Fibroblast of mammary gland (primary cell): ENCODE measurements around the gene FOXP4.

Source experiments
- DNase-seq: peaks from one replicate; pipeline ENCODE4 v3.0.0-alpha.2; 2010; ENCODE audit warnings: low read depth
- H3K4me3 ChIP-seq: 2 replicates; pipeline ENCODE4 v1.5.1; 2011; ENCODE audit warnings: low read depth, mild to moderate bottlenecking, low read length, moderate library complexity; ENCODE audit not compliant: control insufficient read depth
- CTCF ChIP-seq: conservative IDR thresholded peaks from 2 replicates; pipeline ENCODE4 v1.5.1; 2011; ENCODE audit warnings: low read depth, low read length, inconsistent platforms; ENCODE audit not compliant: control insufficient read depth, insufficient read depth

The FOXP4 gene

GRCh38 chr6:41630069-41630468 is 83.9 kb downstream of the FOXP4 start:
- TF ChIP-seq CTCF = no peak
- DNase-seq = no peak
- no peak overlapping the region for H3K4me3 ChIP-seq

GRCh38 chr6:41630946-41631345 is 84.8 kb downstream of the FOXP4 start:
- no peak for TF ChIP-seq CTCF
- no peak overlapping the region for H3K4me3 ChIP-seq
- no peak for DNase-seq

- no peak for TF ChIP-seq CTCF
- DNase-seq = no peak
- H3K4me3 ChIP-seq = no peak overlapping the region
Observed at GRCh38 chr6:41633056-41633634, 87.0 kb downstream of the FOXP4 start.

- DNase-seq = no peak
- TF ChIP-seq CTCF = no peak
- H3K4me3 ChIP-seq = no peak overlapping the region
Observed at GRCh38 chr6:41634657-41635056, 88.5 kb downstream of the FOXP4 start.

- H3K4me3 ChIP-seq = no peak overlapping the region
- no peak for TF ChIP-seq CTCF
- DNase-seq = no peak
Observed at GRCh38 chr6:41635365-41635764, 89.2 kb downstream of the FOXP4 start.

GRCh38 chr6:41636833-41637193 is 90.6 kb downstream of the FOXP4 start:
- DNase-seq = no peak
- H3K4me3 ChIP-seq = no peak overlapping the region
- no peak for TF ChIP-seq CTCF
